Measurements from ENCODE around the gene CPN1. TPM values are rescaled to one million over a fixed set of nuclear protein-coding genes. Genes with fewer than 3 reads are reported as not detected.

CPN1 gene
- total RNA-seq, 1 experiment from 2014 or later: 0.12 TPM

DNA sequence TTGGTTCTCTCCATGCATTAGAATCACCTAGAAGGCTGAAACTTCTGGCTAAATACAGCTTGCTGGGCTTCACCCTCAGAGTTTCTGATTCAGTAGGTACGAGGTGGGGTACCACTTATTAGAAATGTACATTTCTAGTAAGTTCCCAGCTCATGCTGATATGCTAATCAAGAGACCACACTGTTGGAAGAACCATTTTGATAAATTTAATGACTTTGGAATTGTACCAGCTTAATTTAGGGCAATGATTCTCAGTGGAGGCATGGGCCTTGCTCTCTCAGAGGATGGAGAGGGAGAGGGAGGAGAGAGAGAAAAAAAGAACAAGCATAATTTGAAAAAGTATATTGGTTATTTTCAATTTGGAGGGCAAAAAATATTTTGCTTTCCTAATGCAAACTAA lies 20.3 kb downstream of the CPN1 start:
- no peaks in the 10 kb centered on the region for H3K27me3 ChIP-seq (ENCODE audit: insufficient read depth, low read length)
- peaks cover 0 to 4% of the 10 kb centered on the region in 2 experiments; a peak in 1 of 4 replicates for H3K4me1 ChIP-seq (ENCODE audit: control insufficient read depth in 1 of 2, insufficient read depth in 2 of 2, low read length in 2 of 2)
- ChIA-PET POLR2A (interaction anchor here (1.4 kb wide), 1 partner anchor 130 kb away, joined by 3 read pairs; no protein-coding TSS in a partner anchor), CTCF (interaction anchor here (0.9 kb wide), 1 partner anchor 16 kb away, joined by 6 read pairs; no protein-coding TSS in a partner anchor), RAD21 (ENCODE audit: low non-redundant PET in 1 of 2, low total read pairs in 2 of 2, uncharacterized antibody in 2 of 2, unreplicated experiment in 2 of 2) (no interaction called here)
- H2AFZ ChIP-seq (ENCODE audit: low read depth, low read length, poor library complexity, severe bottlenecking): no peak overlapping the region
- TF ChIP-seq, protein P1, sequence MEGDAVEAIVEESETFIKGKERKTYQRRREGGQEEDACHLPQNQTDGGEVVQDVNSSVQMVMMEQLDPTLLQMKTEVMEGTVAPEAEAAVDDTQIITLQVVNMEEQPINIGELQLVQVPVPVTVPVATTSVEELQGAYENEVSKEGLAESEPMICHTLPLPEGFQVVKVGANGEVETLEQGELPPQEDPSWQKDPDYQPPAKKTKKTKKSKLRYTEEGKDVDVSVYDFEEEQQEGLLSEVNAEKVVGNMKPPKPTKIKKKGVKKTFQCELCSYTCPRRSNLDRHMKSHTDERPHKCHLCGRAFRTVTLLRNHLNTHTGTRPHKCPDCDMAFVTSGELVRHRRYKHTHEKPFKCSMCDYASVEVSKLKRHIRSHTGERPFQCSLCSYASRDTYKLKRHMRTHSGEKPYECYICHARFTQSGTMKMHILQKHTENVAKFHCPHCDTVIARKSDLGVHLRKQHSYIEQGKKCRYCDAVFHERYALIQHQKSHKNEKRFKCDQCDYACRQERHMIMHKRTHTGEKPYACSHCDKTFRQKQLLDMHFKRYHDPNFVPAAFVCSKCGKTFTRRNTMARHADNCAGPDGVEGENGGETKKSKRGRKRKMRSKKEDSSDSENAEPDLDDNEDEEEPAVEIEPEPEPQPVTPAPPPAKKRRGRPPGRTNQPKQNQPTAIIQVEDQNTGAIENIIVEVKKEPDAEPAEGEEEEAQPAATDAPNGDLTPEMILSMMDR (IDR thresholded peaks at IDR 0.05 in 2 of 3, conservative IDR thresholded peaks at IDR 0.05 in 1 of 3; ENCODE audit: borderline replicate concordance in 1 of 3, insufficient read depth in 1 of 3, low read depth in 2 of 3, low read length in 2 of 3): no peak
- TF ChIP-seq SIN3A (IDR thresholded peaks at IDR 0.05; ENCODE audit: low read depth) (no peak), RAD21 (IDR thresholded peaks at IDR 0.05; ENCODE audit: low read depth) (no peak), JUND (IDR thresholded peaks at IDR 0.05) (no peak), FOSL1 (IDR thresholded peaks at IDR 0.05; ENCODE audit: low read depth) (no peak), EZH2phosphoT487 (IDR thresholded peaks at IDR 0.05; ENCODE audit: borderline replicate concordance) (no peak), POLR2AphosphoS5 (IDR thresholded peaks at IDR 0.05; ENCODE audit: low read depth, low read length) (no peak), CEBPB (IDR thresholded peaks at IDR 0.05; ENCODE audit: low read depth) (no peak), ELF1 (IDR thresholded peaks at IDR 0.05; ENCODE audit: borderline replicate concordance, low read depth) (no peak), ZFX (IDR thresholded peaks at IDR 0.05) (no peak), EGR1 (IDR thresholded peaks at IDR 0.05; ENCODE audit: low read depth) (no peak), SP1 (IDR thresholded peaks at IDR 0.05; ENCODE audit: low read depth) (no peak)
- no peak overlapping the region for H3K27ac ChIP-seq (ENCODE audit: low read depth, low read length)
- no peaks in the 10 kb centered on the region for H4K20me1 ChIP-seq (ENCODE audit: insufficient read depth)
- H3K9me2 ChIP-seq (ENCODE audit: insufficient read depth): no peaks in the 10 kb centered on the region
- H3K4me2 ChIP-seq (ENCODE audit: low read length): no peak overlapping the region
- no peak overlapping the region for H3K9ac ChIP-seq (ENCODE audit: low read length)
- no TSS peak for BruUV-seq (replicated peaks)
- no peaks in the 10 kb centered on the region for H3K36me3 ChIP-seq (ENCODE audit: control insufficient read depth in 1 of 2, insufficient read depth in 2 of 2, low read length in 2 of 2)
- ATAC-seq: no peak
- H3K79me2 ChIP-seq (ENCODE audit: insufficient read depth, low read length): no peaks in the 10 kb centered on the region
- intact Hi-C loops (cut with micrococcal nuclease): no loop called here
- DNase-seq (ENCODE audit: low read depth, low spot score): no peak
- H3K4me3 ChIP-seq (replicated peaks in 1 of 2; ENCODE audit: low read depth in 1 of 2, low read length in 2 of 2): no peak overlapping the region
- no peaks in the 10 kb centered on the region for H3K9me3 ChIP-seq (ENCODE audit: control insufficient read depth in 1 of 2, insufficient read depth in 1 of 2, low read depth in 1 of 2, low read length in 2 of 2)
